ENCODE results near the gene SMIM24.

Gene SMIM24

DNA sequence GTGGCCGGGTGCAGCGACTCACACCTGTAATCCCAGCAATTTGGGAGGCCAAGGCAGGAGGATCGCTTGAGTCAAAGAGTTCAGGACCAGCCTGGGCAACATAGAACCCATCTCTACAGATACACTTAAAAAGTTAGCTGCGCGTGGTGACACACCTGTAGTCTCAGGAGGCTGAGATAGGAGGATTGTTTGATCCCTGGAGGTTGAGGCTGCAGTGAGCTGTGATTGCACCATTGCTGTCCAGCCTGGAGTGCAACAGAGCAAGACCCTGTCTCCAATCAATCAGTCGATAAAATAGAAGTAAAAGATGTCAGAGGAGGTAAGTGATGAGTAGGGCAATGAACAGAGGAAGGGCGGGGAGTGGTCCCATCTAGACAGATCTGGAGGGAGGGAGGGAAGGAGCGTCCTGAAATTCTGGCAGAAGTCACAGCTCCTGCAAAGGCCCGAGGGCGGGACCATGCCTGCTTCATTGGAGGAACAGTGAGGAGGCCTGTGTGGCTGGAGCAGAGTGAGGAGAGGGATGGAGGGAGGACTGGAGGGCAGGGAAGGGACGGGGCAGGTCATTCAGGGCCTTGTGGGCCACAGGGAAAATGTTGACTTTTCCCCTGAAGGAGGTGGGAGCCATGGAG, 9.7 kb downstream of the SMIM24 start:
- no peak for ATAC-seq

DNA sequence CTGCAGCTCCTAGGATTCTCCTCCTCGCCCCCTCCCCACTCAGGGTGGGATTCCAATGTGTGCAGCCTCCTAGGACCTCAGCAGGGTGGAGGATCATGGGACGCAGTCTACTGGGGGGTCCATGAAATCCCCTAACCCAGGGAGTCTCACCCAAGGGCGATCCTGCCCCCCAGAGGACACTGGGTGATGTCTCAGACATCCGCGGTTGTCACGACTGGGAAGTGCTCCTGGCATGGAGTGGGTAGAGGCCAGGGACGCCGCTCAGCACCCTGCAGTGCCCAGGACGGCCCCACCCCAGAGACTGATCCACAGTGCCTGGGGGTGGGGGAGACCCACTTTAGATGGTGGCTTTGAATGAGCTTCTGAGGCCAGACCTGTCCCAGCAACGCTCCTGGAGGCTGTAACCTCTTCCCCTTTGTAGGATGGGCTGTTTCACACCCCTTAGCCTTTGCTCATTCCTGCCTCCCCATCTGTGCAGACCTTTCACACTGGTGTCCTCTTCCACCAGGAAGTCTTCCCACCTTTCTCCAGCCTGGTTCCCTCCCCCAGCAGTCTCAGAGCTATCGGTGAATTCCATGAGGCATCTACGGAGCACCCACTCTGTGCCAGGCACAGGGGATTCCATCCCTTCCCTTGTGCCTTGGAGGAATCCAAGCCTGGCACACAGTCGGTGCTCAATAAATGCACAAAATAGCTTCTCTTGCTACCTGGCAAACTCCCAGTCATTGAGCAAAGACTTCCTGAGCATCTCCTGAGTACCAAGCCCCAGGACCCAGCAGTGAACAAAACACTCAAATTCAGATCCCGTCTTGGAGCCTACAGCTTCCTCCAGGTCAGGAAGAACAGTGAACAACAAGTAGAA, 10.5 kb downstream of the SMIM24 start:
- ATAC-seq: no peak

DNA sequence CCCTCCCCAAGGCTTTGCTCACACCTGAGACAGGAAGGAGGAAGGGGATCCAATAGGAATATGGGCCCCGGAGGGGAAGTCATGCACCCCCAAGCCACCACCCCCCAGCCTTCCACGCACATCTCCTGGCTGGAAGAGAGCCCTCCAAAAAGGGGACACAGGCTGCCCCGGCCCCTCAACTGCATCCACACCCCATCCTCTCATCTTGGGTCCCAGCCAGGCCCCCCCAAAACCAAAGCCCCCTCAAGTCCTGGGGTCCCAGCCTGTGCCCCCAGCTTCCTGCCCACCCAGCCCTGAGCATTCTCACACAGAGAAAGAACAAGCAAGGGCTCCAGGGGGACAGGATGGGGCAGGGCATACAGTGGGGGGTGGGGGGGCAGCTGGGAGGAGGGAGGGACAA, 12.1 kb downstream of the SMIM24 start:
- no peak for ATAC-seq

DNA sequence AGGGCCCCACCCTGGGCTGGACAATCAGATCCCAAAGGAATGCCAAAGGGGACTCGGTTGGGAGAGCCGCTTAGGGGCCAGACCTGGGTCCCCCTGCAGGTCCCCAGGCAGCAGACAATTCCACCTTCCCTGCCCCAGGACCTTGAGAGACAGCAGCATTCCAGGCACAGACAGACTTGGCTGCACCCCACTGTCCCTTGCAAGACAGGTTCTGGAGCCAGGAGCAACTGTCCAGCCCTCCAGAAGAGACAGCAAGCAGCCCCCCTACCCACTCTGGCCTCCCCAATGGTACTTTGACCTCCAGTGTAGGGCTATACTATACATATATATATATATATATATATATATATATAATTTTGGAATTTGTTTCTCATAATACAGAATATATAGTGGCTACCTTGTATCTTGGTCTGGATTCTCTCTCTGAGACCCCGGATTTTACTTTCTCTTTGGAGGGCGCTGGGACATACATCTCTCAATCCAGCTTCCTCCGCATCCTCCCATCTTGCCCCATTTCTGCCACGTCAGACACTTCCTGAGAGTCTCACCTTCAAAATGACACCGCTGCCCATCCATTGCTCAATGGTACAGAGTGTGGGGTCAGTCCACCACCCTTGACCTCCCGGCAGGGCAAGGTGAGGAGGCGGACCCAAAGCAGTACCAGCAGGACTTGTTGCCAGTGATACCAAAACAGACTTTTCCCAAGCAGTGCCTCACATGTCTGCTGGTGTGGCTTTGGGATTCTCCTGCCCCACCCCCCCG, 12.7 kb downstream of the SMIM24 start:
- ATAC-seq: no peak

DNA sequence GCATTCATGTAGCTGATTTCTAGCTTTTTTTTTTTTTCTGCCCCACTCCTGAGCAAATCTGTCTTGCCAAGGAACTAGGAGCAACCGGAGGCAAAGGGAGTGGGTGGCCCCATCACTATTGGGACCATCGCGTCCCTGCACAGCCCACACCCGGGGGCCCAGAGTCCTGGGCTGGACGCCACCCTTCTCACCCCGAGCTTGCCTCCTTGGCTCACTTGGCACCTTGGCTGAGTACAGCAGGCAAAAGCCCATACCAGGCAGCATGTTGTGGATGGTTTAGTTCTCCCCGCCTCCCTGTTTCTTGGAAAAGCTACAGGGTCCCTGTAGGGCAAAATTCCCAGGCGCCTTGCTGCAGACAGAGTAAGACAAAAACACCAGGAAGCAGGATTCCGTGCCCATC, 13.7 kb downstream of the SMIM24 start:
- ATAC-seq: no peak

DNA sequence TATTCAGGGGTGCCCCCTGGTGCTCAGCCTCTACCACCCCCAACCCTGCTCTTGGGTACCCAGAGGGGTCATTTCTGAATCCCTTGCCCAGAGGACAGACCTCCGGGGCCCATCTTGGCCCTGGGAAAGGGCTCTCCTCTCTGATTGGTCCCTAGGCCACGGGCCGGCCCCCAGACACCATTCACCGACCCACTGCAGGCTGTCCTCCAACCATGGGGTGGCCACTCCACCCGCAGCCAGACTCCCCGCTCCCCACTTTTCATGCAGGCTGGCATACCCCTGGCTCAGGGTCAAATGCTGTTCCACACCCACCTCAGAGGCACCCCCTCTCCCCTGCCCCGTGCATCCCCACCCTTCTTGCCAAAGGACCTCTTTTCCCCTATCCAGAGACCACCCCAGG, 14.8 kb downstream of the SMIM24 start:
- ATAC-seq: no peak

DNA sequence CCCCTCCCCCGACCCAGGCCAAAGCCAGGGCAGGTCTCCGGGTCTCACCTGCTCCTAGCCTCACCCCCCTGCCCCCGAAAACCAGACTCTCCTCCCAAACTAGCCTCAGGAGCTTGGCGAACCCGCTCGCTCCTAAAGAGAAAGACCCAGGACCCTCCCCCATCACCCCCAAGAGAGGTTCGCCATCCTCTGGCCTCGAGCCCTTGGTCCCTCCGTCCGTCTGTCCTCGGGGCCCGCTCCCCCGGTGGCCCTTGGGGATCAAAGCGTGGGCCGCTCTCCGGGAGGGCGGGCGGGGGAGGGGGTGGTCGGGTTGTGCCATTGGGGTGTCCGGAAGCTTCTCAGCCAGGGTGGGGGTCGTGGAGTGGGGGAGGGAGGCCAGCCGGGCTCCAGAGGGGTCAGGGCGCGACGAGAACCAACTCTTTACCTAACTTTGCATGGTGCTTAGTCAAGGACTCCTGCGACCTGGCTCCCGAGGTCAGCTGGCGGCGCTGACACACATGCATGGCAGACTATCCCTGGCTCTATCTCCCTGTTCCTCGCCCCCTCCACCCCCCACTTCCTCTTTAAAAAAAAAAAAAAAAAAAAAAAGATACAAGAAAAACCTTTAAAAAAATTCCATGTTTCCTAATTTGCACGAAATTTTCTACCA, 15.6 kb downstream of the SMIM24 start:
- ATAC-seq: no peak

DNA sequence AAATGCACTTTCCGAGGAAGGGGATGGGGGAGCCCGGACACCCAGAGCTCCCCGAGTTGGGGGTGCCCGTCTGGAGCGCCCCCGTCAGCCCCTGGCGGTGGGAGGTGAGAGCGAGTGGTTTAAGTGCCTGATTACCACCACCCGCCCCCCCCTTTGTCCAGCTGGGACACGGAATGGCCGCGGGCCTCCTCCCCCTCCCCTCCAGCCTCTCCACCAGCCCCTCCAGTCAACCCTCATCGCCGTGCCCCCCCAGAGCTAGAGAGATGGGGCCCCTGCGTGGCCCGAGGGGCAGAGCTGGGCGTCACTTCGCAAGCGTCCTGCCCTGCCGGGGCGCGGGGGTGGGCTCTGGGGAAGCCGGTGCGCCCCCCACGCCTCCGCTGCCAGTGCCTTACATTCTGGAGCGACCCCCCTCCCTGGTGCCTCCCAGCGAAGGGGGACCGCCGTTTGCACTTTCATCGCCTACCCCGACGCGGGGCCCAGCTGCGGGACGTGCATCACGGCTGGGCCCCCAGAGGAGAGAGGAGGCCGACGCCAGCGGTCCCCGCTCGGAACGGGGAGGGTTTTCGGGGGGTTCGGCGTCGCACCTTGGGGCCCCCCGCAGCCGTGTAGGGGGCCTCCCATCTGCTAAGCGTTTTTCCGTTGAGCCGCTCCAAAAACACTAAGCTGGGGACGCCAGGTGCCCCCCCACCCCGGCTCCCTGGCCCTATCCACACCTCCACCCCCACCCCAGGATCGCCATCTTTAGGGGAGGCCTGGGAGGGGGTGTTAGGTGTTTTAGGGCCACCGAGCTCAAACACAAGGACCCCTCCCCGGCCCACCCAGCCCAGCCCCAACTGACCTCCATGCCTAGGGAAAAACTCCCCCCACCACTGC, 16.4 kb downstream of the SMIM24 start:
- no peak for ATAC-seq

DNA sequence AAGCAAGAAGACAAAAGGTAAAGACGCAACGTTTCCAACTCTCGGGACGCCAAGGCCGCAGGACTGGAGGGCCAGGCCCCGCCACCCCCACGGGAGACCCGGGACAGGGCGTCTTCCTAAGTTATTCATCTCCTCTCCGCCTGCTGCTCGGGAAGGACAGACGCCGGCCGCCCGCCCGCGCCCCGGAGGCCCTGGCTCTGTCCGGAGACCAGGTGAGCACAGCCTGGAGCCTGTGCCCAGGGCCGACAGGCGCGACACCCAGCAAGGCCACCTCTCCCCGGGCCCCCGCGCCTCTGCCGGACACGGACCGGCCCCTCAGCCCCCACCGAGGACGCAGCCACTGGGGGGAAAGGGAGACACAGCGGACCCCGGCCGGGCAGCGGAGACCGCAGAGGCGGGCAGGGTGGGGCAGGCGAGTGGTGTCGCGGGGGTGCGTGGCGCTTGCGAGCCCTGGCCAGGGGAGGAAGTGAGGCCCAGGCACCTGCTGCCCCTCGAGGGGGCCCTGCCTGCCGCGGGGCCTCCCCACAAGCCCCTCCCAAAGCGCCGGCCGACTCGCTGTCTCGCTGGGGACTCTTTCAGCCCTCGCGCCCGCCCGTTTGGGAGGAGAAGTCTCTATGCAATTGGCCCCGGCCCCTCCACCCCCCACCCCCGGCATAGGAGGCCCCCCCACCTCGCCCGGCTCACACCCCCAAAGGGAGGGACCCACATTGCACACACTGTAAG, 17.2 kb downstream of the SMIM24 start:
- ATAC-seq: no peak

DNA sequence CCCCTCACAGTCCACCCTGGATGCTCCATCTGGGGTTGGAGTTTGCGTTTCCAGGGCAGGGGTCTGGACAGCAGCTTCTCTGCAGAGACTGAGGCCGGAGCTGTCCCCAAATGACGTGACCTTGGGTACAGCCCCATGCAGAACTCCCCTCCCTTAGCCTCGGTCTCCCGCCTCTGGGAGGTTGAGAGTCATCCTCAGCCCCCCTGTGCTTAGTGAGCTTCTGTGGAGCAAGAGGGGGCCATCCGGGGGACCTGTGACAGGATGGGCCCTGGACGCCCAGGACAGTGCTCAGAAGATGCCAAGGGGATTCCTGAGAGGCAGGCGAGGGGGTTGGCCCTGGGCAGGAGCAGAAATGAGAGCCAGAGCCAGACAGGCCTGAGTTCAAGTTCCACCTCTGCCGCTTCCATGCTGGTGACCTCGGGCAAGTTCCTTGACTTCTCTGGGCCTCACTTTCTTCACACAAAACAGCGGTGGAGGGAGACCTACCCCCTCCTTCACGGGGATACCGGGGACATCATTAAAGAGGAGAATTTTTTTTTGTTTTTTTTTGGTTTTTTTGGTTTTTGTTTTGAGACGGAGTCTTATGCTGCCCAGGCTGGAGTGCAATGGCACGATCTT, 20.3 kb downstream of the SMIM24 start:
- no peak for ATAC-seq

DNA sequence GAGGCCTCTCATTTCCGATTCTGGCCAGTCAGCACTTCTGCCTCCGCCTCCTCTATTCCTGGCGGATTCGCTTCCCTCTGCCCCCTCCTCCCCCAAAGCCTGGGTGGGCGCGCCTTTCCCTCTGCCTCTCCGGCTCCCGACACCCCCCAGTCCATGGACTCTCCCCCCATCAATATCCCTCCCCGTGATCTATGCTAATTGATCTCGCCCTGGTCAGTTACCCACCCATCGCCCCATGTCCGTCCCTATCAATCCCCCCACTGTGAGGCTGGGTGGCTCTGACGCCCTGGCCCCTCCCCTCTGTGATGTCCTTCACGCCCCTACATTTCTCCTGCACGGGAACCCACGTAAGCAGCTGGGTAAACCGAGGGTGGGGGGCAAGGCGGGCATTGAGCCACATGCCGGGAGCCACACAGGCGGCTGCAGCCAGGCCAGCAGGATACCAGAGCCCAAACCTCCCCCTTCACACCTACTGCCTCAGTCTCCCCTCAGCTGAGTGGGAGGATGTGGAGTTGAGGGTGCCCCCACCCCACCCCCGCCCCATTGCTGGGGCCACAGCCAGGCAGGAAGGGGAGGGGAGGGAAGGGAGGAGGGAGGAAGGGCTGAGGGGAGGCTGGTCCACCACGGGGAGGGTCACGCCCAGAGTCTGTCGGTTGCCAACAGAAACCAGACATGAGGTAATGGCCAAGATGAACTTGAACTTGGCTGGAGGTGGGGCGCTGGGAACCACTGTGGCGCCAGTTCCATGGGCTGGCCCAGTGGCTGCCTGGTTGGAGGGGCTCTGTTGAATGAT, 21.0 kb downstream of the SMIM24 start:
- ATAC-seq: no peak

DNA sequence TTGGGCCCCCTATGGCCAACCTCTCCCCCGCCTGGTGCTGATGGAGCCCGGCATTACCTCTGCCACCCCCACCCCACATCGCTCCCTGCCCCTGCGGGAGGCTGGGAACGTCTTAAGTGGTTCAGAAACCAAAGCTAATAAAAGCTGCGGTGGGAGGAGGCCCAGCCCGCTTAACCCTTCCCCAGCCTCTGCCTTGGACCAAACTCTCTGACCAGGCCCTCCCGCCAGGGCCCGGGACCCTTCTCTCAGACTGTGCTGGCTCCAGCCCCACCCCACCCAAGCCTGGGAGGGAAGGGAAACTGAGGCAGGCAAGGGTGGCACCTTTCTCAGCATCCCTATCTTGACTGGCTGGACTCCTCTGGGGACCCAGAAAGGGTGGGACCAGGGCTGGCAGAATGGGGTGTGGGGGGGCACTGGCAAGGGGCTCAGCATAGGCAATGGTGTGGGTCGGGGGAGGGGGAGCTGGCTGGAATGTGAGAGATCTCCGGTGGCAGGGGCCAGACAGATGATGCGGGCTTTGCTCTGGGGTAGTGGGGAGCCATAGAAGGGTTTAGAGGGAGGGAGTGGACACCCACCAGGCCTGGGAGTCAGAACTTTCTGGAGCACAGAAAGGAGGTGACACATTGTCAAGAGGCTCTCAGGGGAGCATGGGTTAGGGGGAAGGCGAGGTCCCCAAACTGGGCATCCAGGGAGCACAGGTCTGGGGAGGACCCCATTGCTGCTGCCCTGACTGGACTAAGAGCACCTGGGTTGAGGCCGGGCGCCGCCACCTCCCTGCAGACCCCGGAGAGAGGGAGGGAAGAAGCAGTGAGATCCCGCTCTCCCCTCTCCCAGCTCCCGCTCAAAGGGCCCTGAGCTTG, 21.9 kb downstream of the SMIM24 start:
- no peak for ATAC-seq

DNA sequence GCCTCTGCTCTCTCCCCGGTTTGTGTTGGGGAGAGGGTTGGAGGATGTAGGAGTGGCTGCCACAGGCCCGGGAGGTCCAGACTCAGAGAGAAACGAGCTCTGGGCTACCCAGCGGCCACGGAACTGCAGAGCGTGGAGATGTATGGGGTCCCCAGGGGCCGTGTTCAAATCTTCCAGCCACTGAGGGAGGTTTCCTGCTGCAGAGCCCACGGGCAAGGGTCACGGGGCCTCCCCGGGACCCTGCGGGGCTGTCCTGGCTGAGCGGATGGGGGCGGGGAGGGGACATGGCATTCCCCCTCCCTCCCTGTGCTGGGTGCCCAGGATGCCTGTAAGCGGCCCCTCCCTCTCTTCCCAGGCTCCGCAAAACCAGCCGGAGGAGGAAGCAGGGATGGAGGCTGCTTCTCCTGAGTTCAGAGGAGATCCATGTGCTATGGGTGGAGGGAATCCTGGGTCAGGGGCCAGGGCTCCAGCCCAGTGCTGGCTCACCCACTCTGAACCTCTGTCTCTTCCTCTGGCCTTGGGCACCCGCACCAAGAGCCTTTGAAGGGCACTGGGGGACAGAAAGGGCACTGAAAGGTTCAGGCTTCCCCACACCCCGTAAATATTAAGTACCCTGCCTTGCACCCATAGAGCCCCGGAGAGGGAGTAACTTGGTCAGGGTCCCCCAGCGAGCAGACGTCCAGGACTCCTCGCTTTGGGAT, 22.6 kb downstream of the SMIM24 start:
- ATAC-seq: no peak

DNA sequence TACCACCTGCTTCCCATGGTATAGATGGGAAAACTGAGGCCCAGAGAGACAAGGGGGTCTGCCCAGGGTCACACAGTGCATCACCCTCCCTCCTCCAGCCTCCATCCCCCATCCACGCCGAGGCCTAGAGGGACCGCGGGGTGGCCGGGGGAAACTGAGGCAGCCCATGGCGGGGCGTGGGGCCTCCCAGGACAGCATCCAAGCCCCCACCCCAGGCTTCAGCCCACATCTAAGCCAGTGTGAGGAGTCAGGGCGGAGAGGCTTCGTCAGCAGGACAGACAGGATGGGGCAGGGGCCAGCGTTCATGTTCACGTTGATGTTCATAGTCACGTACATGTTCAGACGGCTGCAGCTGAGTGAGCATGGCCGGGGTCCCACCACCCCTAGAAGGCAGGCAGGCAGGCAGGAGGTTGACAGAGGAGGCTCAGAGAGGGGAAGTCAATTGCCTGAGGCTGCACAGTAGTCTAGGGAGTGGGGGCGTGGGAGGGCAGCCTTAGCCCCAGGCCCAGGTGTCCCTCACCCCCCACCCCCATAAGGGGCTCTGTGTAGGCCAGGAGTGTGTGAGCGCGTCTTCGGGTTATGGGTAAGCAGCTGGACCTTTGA, 23.3 kb downstream of the SMIM24 start:
- no peak for ATAC-seq

DNA sequence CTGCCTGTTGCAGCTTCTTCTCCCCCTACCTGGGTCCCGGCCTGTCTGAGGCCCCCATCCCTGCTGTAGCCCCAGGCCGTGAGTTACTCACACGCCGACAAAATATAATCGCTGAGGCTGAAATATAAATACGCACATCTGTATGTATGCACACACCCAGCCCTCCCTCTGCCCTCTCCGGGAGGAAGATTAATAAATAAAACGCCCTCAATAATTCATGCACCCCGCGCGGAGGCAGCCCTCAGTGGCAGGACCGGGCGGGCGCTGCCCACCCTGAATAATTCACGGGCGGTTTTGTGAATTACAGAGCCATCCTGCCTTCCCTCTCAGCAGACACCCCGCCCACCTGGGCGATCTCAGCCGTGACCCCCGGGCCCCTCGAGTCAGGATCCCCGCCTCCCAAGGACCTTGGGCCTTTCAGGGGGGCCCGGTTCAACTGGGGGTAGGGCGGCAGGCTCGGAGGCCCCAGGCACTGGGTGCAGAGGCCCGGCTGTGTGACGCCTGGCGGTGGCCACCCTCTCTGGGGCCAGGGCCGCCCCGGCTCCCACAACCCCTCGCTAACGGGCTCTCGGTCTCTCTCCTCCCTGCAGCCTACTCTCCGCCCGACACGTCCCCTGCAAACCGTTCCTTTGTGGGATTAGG, 24.2 kb downstream of the SMIM24 start:
- ATAC-seq: no peak

DNA sequence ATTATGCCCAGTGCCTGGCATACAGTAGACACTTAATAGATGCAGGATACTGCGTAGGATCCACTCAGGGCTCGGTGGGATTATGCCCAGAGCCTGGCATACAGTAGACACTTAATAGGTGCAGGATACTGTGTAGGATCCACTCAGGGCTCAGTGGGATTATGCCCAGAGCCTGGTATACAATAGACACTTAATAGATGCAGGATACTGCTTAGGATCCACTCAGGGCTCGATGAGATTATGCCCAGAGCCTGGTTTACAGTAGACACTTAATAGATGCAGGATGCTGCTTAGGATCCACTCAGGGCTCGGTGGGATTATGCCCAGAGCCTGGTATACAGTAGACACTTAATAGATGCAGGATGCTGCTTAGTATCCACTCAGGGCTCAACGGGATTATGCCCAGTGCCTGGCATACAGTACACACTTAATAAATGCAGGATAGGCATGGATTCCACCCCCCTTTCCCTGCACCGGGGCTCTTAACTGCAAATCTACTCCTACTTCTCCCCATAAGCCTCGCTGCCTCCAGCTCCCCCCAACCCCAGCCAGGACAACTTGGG, 24.9 kb downstream of the SMIM24 start:
- ATAC-seq: no peak

Data from activated CD4-positive, CD25-positive, alpha-beta regulatory T cell treated with anti-CD3 and anti-CD28 coated beads, Interleukin-2, amount 50 U/mL, for 24 hours (primary cell).